GM19240 (cell line): ENCODE measurements around the gene TPST2.

Experiments used
- DNase-seq: peaks from one replicate; pipeline ENCODE4 v3.0.0; 2011; ENCODE audit warnings: low spot score; ENCODE audit not compliant: insufficient read length

Gene TPST2

DNA sequence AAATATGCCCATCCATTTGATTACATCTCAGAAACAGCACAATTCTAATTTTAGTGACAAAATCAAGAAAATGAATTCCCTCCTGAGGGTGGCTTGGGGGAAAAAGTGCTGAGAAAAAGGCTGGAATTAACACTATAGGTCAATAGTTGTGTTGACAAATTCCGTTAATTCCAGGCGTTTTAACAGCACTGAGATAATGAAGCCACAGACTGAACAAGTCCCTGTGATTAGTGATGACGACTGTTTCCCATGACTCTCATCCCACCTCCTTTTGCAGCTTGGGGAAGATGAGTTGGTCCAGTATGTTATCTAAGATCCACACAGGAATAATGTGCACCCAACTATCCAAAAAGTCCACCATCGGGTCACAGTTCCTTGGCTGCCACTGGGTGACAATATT lies 93.5 kb downstream of the TPST2 start:
- DNase-seq: no peak

DNA sequence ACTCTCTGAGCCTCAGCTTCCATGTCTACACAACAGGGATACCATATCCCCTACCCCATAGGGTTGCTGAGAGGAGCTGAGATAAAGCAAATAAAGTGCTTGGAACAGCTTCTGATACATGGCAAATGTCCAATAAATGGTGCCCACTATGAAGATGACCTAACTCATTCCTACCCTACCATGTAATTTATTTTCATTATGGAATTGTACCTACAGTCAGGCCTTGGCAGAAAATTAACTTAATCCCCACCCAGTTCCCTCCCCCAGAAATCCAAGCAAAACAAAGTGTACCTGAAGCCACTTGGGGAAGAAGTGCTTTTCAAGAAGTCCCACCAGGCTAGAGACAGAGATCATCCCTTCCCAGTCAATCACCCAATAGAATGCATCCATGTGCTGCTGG lies 95.4 kb downstream of the TPST2 start:
- DNase-seq: no peak

DNA sequence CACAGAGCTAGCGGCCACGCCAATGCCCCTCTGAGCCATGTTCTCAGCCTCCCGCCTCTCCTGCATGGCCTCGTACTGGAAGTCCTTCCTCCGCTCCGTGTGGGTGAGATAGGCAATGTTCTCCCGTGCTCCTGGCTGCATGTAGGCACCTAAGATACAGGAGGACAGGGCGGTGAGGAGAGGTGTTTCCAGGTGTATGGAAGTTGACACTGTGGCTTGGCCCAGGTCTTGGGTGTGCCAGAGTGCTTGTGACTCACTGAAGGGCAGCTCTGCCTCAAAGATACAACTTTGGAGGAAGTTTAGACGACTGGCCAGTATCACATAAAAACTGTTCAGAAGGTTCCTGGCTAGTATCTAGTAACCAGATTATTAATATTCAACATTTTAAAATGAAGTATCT lies 97.7 kb downstream of the TPST2 start:
- DNase-seq: no peak

DNA sequence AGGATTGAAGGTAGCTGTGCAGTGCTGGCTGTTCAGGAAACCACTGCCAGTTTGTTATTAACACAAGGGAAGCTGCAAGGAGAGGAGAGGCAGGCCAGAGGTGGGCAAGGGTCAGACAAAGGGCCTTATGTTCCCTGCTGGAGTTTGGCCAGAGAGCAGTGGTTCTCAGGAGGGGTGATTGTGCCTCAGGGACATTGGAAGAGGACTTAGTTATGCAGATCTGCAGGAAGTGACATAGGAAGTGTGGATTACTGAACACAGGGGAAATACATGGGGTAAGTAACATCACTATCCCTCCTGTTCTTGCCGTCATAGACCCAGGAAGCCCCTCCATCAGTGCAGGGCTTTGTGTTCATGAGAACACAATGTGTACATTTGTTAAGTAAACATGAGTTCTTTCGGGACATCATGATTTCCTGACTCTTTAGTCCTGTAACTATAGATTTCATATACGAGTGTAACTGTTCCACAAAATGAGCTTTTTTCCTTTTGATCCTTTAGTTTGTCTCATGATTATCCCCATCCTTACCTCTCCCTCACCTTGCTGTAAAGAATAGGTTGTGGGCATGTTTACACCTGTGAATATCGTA lies 100.4 kb downstream of the TPST2 start:
- DNase-seq: no peak

DNA sequence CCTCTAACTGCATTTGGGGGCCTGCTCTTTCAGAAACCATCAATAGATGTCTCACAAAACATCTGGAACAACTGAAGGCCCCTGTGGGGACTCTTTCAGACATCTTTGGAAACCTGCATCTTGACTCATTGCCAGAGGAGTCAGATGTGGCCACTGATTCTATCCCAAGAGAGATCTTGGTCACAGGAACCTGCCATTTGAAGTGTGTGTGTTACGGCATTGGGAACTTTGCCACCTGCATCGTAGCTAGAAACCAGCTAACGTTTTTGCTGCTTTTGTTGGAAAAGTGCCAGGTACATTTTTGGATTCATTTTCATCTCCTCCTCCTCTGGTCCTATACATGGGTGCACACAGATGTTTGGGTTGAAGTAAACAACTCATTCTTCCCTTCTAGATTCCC lies 101.9 kb downstream of the TPST2 start:
- no peak for DNase-seq

DNA sequence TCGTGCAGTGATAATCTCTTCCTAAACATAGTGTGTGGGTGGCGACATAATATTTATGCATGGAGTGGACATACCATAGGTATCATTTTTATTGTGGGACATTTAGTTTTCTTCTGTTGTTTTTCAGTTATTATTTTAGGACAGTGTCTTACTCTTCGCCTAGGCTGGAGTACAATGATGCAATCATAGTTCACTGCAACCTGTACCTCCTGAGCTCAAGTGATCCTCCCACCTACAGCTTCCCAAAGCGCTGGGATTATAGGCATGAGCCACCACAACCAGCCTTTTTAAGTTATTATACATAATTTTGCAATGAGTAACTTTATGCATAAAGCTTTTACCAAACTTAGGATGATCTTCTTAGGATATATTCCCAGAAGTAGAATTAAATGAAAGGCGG lies 103.5 kb downstream of the TPST2 start:
- DNase-seq: no peak

DNA sequence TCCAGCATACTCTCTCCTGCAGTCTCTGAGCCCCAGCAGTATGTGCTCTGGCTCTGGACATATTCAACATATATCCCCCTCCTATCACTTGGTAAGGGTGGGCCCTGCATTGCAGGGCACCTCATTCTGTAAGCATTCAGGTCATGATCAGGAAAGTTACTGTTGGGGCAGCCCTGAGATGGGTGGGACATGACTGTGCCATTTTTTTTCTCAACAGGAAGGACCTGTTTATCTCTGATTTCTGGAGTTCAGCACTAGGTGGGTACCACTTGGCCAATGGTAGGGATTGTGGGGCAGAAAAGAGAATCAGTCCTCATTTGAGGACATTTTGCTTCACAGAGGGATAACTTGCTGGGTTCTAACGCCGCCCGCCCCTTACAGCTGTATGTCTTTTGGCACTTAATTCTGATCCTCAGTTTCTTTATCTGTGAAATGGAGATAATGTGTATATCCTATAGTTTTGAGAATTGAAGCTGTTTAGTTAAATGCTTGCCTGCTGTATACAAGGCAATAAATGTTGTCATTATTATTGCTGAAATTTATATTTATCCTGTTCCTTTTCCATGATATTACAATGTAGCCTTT lies 104.0 kb downstream of the TPST2 start:
- DNase-seq: no peak

DNA sequence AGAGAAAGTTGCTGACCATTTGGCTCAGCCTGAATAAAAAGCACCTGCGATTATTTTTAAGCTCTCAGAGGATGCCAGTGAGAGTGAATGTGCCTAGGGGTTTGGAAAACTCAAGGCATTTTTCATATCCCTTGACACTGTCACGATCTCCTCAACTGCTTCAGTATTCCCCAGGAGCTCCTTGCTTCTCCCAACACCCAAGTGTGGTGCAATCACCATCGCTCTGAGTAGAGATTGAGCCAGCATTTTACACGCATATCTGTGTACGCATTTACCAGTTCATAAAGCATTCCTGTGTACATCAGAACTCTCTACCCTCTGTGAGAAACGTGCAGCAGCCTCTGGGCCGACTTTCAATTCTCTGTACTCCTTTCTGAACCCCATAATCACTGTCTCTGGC lies 104.9 kb downstream of the TPST2 start:
- DNase-seq: no peak

DNA sequence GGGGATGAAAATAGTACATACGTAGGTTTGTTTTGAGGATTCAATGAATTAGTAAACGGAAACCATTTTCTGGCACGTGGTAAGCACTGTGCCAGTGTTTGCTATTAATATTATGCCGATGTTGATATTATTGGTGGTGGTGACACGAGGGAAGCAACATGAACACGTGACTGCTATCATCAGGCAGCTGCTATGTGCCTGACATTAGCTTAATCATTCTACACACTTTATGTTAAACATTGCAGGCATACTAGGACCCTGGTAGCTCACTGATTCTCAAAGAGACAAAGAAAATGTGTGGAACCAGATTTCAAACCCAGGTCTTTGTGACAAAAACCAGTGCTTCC lies 105.6 kb downstream of the TPST2 start:
- no peak for DNase-seq

DNA sequence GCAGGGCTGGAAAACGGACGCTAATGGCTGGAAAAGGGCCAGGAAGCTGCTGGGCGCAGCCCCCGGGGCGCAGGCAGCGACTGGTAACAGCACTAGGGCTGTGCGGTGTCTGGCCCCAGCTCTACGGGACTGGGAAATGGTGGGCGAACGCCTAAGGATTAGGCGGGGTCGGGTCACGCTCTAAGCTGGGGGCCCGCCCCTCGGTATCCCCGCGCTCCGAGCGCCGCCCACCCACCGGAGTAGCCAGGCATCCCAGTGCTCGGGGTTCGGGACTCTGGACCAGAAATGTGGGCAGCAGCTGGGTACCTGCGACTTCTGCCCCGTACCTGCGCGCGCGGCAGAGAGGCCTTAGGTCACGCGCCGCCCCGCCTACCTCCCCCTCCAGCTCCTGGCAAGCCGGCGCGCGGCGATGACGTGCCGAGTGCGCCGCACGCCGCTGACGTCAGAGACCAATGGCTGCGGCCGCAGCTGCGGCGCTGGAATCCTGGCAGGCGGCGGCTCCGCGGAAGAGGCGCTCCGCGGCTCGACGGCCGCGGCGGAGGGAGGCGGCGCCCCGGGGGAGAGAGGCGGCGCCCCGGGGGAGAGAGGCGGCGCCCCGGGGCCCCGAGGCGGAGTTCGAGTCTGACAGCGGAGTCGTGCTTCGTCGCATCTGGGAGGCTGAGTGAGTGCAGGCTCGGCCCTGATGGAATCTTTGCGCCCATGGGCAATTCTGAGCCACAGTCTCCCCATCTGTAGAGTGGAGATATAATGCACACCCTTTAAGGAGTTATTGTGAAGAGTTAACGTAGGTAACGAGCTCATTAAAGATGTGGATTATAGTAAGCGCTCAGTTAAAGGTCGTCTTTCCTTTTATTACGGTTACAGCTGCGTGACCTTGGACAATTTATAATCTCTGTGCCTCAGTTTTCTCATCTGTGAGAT lies 106.2 kb downstream of the TPST2 start, which contains the start of the genes HPS4 and SRRD:
TSS of gene HPS4 (minus strand) at position 345 of the 921 bp plus-strand sequence. CDS start 2,021 bp downstream, outside the sequence.
TSS of gene SRRD (plus strand) at position 439 of the 921 bp plus-strand sequence. CDS start at position 453, 14 bp downstream.
- peak; percentile 52 for DNase-seq

DNA sequence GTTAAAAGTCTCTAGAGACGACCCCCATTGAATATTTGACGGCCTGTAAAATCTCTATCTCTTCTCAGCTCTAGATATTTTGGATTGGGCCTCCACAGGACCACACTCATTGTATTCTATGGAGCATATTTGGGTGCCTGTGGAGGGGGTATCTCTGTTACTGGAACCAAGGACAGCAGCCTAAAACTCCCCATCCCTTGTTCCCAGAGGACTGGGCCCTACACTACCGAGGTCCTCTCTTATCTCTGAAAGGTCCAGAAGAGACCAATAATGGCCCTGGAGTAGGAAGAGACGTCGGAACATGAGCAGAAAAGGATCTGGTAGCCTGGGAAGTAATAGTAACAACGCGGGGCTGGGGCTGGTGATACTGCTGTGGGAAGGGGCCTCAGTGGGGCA lies 106.9 kb downstream of the TPST2 start:
- DNase-seq: no peak

DNA sequence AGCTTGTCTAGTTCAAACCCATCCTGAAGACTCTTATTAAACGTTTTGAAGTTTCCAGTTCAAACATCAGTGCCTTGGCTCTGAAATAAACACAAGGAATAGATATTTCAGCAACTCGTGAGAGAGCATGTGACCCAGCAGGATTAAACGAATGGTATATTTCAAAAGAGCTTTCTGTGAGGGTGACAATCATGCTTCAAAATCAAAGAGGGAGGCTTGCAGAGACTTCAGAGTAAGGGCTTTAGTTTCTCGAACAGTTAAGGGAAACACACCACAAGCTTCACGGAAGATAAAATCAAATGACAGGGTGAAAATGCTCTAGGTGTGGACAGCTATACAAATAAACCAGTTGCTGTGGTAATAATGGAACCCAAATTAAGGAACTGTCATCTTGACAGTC lies 107.8 kb downstream of the TPST2 start:
- DNase-seq: no peak

DNA sequence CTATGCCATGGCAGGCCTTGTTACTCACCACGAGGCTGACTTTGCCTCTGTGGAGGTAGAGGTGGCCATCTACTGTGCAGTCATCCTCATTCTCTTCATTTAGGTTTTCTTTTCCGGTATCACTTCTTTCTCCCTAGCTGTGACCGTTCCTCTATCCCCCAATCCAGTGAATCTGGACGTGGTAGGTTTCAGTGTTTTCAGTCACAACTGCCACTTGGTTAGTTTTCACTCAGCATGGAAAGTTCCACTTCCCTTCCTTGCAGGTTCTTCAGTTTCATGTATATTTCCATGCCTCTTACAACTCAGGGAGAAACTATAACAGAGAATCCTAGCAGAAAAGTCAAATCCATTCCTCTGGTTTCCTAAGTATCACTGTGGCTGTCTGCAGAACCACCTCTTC lies 108.2 kb downstream of the TPST2 start:
- no peak for DNase-seq

DNA sequence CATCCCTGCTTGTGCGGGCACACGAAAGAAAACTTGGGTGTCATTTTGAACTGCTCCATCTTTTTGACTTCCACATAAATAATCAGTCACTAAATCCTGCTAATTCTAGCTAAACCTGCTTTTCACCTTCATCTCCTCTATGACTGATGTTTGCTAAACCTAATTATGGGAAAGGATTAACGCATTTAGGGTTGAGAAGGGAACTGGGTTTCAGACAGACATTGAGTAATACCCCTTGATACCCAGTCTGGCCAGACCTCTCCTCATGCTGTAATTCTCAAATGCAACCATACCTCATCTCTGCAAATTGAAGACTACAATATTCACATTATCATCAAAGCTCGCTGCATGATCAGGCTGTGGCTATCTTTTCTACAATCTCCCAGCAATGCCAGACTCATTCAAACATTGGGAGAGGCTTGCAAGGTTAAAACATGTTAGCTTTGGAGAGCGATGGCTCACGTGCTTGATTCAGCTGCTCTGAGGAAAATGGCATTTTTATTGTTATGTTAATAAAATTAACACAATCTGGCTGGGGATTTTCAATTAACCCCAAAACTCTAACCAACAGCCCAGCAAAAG lies 108.7 kb downstream of the TPST2 start:
- DNase-seq: no peak

DNA sequence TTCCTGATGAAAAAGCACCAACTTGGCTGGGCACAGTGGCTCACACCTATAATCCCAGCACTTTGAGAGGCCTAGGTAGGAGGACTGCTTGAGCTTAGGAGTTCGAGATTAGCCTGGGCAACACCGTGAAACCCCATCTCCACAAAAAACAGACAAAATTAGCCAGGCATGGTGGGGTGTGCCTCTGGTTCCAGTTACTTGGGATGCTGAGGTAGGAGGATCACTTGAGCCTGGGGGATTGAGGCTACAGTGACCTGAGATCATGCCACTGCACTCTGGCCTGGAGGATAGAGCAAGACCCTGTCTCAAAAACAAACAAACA lies 109.4 kb downstream of the TPST2 start:
- no peak for DNase-seq

DNA sequence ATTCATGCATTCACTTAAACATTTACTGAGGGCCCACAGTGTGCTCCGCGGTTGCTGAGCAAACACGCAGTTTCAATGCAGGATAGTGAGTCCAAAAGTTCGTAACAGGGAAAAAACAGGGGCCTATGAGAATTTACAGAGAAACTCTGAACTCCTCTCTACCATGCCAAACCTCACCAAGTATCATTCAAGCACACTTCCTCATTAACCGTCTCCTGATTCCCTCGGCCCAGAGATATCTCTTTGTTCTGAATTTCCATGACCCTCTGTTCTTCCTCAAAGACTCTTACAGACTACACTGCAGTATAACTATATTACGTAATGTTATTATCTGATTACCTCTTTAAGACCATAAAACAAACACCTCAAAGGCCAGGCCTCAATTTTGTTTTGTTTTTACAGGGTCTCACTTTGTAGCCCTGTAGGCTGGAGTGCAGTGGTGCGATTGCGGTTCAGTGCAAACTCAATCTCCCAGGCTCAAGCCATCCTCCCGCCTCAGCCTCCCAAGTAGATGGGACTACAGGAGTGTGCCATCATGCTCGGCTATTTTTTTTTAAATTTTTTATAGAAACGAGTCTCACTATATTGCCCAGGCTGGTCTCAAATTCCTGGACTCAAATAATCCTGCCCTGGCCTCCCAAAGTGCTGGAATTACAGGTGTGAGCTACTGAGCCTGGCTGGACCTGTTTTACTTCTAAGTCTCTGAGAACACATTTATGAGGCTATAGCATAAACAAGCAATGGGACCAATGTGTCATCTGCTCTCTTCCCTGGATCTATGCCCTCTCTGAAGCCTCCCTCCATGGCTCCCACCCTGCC lies 109.9 kb downstream of the TPST2 start:
- DNase-seq: no peak

DNA sequence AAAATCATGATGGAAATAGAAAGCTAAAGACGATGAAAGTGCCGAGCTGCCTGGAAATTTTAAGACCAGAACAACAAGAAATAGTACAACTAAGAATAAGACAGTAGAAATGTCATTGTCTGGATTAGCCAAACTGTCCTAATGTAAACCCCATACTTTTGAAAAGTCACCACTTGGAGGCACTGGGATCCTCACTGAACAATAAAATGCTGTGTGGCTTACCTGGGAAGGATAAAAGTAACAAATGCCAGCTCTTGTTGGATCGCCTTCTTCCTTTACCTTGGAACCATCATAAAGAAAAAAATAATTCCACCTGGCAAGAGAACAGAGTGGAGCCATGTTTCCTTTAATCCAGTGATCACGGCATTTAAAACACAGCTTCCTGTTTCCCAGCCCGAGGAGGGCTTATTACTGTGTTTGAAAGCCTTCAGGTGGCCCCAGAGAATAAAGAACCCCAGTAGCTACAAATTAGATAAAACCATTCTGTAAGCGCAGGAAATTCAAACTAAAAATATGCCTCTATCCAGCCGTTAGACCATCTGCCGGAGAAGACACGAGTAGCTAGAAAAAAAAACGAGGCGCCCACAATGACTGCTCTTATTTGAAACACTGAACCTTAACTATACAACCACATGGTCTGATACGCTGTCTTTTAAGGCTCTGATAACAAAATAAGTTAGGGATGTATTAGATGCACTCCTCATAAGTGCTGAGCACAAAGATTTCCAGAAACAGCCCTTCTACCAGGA lies 110.7 kb downstream of the TPST2 start:
- no peak for DNase-seq

DNA sequence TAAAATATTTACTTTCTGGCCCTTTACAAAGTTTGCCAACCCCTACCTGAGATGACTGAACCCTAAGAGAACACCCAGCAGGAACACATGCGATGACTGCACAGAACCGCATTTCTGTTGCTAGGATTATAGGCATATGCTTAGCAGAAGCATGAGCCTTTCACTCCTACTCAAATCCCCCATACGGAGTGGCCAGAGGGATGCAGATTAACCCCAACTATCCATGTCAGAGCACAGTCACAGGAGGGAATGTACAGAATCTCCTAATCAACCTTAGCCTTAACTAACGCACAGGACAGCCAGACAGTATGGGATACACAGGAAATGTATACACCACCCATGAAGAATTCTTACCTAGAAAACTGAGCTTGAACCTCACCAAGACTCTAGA lies 112.6 kb downstream of the TPST2 start:
- DNase-seq: no peak

DNA sequence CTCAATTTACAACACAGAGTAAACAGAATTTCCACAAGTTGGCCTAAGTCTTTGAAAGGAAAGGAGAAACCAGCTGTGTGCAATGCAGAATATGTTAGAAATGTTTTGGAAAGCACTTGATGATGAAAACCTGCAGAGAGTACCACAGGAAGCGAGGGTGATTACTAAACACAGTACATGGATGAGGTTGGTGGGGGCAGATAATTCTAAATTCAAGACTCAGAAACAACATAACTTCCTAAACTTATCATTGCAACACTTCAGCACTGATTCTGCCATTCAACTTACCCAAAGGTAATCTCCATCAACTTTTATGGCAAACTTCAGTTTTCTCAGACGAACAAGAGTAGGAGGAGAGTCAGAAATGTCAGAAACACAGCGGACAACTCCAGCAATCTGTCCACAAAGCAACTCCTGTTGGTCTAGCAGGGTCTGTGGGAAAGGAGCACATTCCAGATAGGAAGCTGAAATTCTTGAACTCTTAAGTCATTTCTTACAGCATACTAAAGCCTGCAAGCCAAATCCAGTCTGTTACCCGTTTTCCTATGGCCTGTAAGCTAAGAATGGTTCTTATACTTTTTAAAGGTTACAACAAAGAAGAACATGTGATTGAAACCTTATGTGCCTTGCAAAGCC lies 113.1 kb downstream of the TPST2 start:
- no peak for DNase-seq

DNA sequence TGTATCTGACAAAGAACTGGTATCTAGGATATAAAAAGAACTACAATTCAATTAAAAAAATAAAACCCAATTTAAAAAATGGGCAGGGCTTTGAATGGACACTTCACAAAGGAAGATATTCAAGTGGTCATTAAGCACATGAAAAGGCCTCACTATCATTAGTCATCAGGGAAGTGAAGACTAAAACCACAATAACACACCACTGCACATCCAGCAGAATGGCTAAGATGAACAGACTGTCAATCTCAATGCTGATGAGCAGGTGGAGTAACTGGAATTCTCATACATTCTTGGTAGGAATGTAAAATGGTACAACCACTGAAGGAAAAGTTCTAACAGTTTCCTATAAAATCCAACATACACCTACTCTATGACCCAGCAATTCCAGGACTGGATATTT lies 115.2 kb downstream of the TPST2 start:
- DNase-seq: no peak
